Esophagus muscularis mucosa (tissue), 4 donors: ENCODE results near the gene CXCL17. TPM values are rescaled to one million over a fixed set of nuclear protein-coding genes. Genes with fewer than 3 reads are reported as not detected.
A peak's percentile ranks its signal among the peaks of the same experiment; 100 is the strongest.

Source experiments
- DNase-seq: peaks from one replicate; pipeline ENCODE4 v3.0.0-alpha.2; 2017; ENCODE audit errors: extremely low spot score
- H3K27ac ChIP-seq, 4 donors: fragments of 200-600 bp; sonication (generic); replicated peaks in 1 of 4; 1 replicate in 3 of 4; 2 replicates in 1 of 4; pipeline ENCODE4 v1.5.1; 2016 to 2019; ENCODE audit warnings: mild to moderate bottlenecking in 1 of 4
- H3K27me3 ChIP-seq, 4 donors: fragments of 200-600 bp; sonication (generic); one replicate each; pipeline versions ENCODE4 v1.5.1 to v1.6.0; 2016 to 2019
- H3K36me3 ChIP-seq, 4 donors: fragments of 200-600 bp; sonication (generic); one replicate each; pipeline ENCODE4 v1.5.1; 2016 to 2019
- H3K4me1 ChIP-seq, 4 donors: fragments of 200-600 bp; sonication (generic); one replicate each; pipeline ENCODE4 v1.5.1; 2016 to 2019
- H3K4me3 ChIP-seq, 4 donors: fragments of 200-600 bp; sonication (generic); 1 replicate in 2 of 4; 2 replicates in 2 of 4; pipeline ENCODE4 v1.5.1; 2016 to 2019; ENCODE audit warnings: mild to moderate bottlenecking in 4 of 4, moderate library complexity in 1 of 4
- H3K9me3 ChIP-seq, 4 donors: fragments of 200-600 bp; sonication (generic); 1 replicate in 3 of 4; 2 replicates in 1 of 4; pipeline ENCODE4 v1.5.1; 2016 to 2019
- EP300 ChIP-seq: sonication (generic); formaldehyde crosslinking; IDR thresholded peaks from one replicate; pipeline ENCODE4 v1.6.1; 2017; ENCODE audit warnings: antibody characterized with exemption
- POLR2A ChIP-seq: fragments of 450-650 bp; IDR thresholded peaks from one replicate; pipeline ENCODE4 v1.6.1; 2017; ENCODE audit warnings: antibody characterized with exemption, moderate library complexity, mild to moderate bottlenecking, low read depth
- POLR2AphosphoS5 ChIP-seq, 2 donors: sonication (generic); formaldehyde crosslinking; IDR thresholded peaks; one replicate each; pipeline ENCODE4 v1.6.1; 2017; ENCODE audit warnings: antibody characterized with exemption in 2 of 2
- WGBS: methylation state at CpG from one replicate; pipeline ENCODE4 v1.1.5; 2018; 5-methylcytosine and 5-hydroxymethylcytosine counted together
- intact Hi-C: fragments of 100-400 bp; cut with DNase I; formaldehyde crosslinking; loops from one replicate; pipeline ENCODE4 v1.15.1; 2023
- total RNA-seq, 4 donors: library from RNA; depleted of rRNA; stranded (reverse); fragments of >200 nt; gene quantifications; one replicate each; pipeline versions ENCODE4 v1.1.0 to v1.2.1, GENCODE V29; 2016
- TF ChIP-seq, protein P1 (sequence below), 3 experiments: fragments of 200-600 bp in 2 of 3; fragments of 450-650 bp in 1 of 3; sonication (generic) in 2 of 3; IDR thresholded peaks; one replicate each; pipeline ENCODE4 v1.5.1; 2017 to 2019; ENCODE audit warnings: antibody characterized with exemption in 3 of 3, mild to moderate bottlenecking in 2 of 3, moderate library complexity in 1 of 3

Gene CXCL17
- total RNA-seq, 4 donors from 2014 or later, result 1.2 TPM; not detected in 3

DNA sequence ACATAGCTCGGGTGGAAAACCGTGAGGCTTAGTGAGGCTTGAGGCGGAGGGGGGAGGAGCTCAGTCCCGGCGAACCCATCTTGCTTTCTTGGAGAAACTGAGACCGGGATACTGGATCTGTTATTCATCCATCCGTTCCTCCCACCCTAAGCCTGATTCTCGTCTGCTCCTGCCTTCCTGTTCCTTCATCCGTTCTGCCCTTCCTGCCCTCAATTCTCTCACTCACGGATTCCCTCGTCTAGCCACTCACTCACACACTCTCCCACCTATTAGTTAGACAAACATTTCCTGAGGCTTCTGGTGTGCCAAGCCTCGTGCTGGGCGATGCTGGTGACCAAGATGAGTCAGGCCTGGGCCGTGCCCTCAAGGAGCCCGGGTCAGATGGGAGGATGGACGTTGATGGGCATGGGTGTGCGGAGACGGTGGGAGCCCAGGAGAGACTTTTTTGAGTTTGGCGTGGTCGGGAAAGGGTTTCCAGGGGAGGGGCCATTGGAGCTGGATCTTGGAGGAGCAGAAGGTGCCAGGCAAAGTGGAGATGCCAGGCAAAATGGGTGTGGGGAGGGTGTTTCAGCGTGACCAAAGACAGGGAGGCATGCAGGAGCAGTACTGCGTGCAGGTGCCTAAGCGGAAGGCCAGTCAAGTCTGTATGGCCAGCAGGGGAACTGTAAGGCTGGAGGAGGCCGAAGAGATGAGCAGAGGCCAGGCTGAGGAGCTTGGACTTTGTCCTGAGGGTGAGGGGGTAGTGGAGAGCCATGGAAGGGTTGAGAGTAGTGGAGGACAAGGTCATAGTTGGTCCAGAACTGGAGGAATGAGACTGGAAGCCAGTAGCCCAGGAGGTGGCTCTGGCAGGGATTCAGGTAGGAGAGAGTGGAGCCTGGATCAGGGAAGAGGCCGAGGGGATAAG lies 45.2 kb downstream of the CXCL17 start:
- no peak for DNase-seq
- no peak for TF ChIP-seq EP300
- TF ChIP-seq, protein P1, sequence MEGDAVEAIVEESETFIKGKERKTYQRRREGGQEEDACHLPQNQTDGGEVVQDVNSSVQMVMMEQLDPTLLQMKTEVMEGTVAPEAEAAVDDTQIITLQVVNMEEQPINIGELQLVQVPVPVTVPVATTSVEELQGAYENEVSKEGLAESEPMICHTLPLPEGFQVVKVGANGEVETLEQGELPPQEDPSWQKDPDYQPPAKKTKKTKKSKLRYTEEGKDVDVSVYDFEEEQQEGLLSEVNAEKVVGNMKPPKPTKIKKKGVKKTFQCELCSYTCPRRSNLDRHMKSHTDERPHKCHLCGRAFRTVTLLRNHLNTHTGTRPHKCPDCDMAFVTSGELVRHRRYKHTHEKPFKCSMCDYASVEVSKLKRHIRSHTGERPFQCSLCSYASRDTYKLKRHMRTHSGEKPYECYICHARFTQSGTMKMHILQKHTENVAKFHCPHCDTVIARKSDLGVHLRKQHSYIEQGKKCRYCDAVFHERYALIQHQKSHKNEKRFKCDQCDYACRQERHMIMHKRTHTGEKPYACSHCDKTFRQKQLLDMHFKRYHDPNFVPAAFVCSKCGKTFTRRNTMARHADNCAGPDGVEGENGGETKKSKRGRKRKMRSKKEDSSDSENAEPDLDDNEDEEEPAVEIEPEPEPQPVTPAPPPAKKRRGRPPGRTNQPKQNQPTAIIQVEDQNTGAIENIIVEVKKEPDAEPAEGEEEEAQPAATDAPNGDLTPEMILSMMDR (IDR thresholded peaks at IDR 0.05), result no peak
- no peak for TF ChIP-seq POLR2A
- TF ChIP-seq POLR2AphosphoS5 (IDR thresholded peaks at IDR 0.05), result no peak
- Histone ChIP-seq H3K4me3 (peak overlapping the region; percentile 55 to 62 (median 60)), H3K27me3 (no peaks in the 10 kb centered on the region), H3K4me1 (peaks cover 21 to 37% (median 36%) of the 10 kb centered on the region in 4 donors), H3K36me3 (no peaks in the 10 kb centered on the region), H3K27ac (peak overlapping the region; percentile 82 to 85 (median 84)), H3K9me3 (no peaks in the 10 kb centered on the region)
- intact Hi-C loops, result loop anchor here (5.0 kb wide), 1 partner anchor 70 kb away; the partner anchor contains the start of gene MEGF8
- 24% methylated on average over 24 of the region's 25 CpGs for WGBS

DNA sequence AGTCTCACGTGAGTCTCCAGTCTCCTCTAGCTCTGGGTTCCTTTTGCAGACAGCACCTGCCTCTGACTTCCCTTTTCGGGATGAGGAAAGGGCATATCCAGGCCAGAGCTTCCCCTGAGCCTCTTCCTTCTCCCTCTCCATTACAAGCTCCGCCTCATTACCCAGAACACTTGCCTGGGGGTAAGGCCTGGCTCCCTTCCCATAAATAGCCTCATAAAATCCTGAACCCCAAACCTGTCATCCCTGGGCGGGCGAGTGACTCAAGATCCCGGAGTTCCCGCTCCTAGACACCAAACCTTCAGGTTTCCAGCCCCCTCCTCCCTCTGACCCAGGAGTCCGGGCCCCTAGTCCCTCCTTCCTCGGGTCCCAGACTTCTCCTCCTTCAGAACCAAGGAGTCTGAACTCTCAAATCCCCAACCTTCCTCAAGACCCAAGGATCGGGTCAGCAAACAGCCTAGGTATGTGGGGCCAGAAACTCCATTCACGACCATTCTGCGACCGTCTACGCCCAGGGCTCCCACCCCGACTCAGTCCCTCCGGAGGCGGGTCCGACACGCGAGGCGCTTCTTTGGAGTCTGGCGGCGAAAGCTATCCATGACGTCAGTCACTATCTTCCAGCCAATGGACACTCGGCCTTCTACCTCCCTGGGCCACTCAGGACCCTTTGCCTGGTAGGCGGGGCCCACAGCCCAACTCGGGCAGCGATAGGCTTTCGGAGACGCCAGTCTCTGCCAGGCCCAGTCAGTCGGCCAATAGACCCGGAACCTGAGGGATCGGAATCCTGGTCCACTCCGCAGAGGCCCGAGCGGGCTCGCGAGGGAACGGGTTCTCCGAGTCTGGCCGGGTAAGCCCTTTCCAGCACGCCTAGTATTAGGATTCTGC lies 46.1 kb downstream of the CXCL17 start:
- peaks cover 0 to 1% (median 0%) of the 10 kb centered on the region in 4 donors for H3K27me3 ChIP-seq
- intact Hi-C loops, result loop anchor here (5.0 kb wide), 1 partner anchor 69 kb away; the partner anchor contains the start of gene MEGF8
- 8% methylated on average over 13 of the region's 42 CpGs for WGBS
- peak; percentile 99 for DNase-seq
- H3K9me3 ChIP-seq, result no peaks in the 10 kb centered on the region
- peak; percentile 72 for TF ChIP-seq POLR2A
- TF ChIP-seq POLR2AphosphoS5 (IDR thresholded peaks at IDR 0.05), result peak; percentile 94 to 96
- no peak for TF ChIP-seq EP300
- TF ChIP-seq, protein P1 (IDR thresholded peaks at IDR 0.05), result peak in 1 of 3 experiments; percentile 30
- no peaks in the 10 kb centered on the region for H3K36me3 ChIP-seq
- H3K4me3 ChIP-seq, result peak overlapping the region; percentile 55 to 62 (median 60)
- peaks cover 17 to 29% (median 27%) of the 10 kb centered on the region in 4 donors for H3K4me1 ChIP-seq
- H3K27ac ChIP-seq, result peak overlapping the region; percentile 82 to 85 (median 84)

DNA sequence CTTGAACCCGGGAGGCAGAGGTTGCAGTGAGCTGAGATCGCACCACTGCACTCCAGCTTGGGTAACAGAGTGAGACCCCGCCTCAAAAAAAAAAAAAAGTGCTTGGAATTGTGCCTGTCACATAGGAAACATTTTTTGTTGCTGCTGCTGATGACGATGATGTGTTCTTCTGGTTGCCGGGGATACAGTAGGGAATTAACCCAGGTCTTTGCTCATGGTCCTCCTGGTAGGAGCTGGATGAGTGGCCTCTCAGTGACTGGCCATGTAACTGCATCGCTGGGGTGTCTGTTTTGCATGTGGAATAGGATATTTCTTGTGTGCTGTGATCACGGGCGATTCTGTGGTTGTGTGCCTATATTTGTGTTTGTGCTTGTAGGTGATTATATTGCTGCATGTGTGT lies 48.0 kb downstream of the CXCL17 start:
- Histone ChIP-seq H3K4me1 (peaks cover 12 to 20% (median 16%) of the 10 kb centered on the region in 4 donors), H3K27ac (no peak overlapping the region), H3K9me3 (no peaks in the 10 kb centered on the region), H3K27me3 (peaks cover 0 to 20% (median 4%) of the 10 kb centered on the region in 4 donors), H3K4me3 (no peak overlapping the region), H3K36me3 (no peaks in the 10 kb centered on the region)
- 84% methylated on average over 8 of the region's 8 CpGs for WGBS
- TF ChIP-seq POLR2A (no peak), EP300 (no peak), POLR2AphosphoS5 (IDR thresholded peaks at IDR 0.05) (no peak)
- TF ChIP-seq, protein P1 (IDR thresholded peaks at IDR 0.05), result no peak
- no peak for DNase-seq
- intact Hi-C loops, result loop anchor here (5.0 kb wide), 1 partner anchor 67 kb away; the partner anchor contains the start of gene MEGF8

DNA sequence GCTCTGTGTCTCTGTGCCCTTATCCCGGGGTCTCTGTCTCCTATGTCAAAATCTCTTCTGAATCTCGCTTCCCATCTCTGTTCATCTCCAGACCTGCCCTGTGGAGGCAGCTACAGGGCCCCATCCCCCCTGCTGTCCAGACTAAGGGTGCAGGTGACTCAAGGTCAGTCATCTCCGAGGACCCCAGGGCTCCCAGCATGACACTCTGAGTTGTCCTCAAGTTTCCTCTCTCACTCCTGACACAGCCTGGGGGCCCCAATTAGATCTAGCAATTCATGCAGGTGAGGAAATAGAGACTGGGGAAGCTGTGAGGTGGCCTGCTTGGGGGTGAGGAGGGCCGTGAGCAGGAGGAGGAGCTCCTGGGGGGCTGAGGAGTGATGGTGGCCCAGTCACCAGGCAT lies 50.6 kb downstream of the CXCL17 start:
- Histone ChIP-seq H3K4me1 (peaks cover 3 to 14% (median 10%) of the 10 kb centered on the region in 4 donors), H3K4me3 (no peak overlapping the region), H3K9me3 (no peaks in the 10 kb centered on the region), H3K36me3 (no peaks in the 10 kb centered on the region), H3K27me3 (peaks cover 0 to 45% (median 19%) of the 10 kb centered on the region in 4 donors), H3K27ac (no peak overlapping the region)
- intact Hi-C loops, result no loop called here
- 77% methylated on average over 4 of the region's 4 CpGs for WGBS
- TF ChIP-seq POLR2A (no peak), EP300 (no peak), POLR2AphosphoS5 (IDR thresholded peaks at IDR 0.05) (no peak)
- TF ChIP-seq, protein P1 (IDR thresholded peaks at IDR 0.05), result no peak
- DNase-seq, result no peak
